IMR-90 (cell line): ENCODE data around the gene CYS1.

Experiments used
- CEBPB ChIP-seq: IDR thresholded peaks from 2 replicates; pipeline ENCODE4 v1.6.1; 2012; ENCODE audit warnings: low read depth, low read length, improper control_type of control experiment
- CHD1 ChIP-seq: IDR thresholded peaks from 2 replicates; pipeline ENCODE4 v1.6.1; 2012; ENCODE audit warnings: low read depth, low read length, improper control_type of control experiment
- ELK1 ChIP-seq: fragments of 150-350 bp; IDR thresholded peaks from 2 replicates; pipeline ENCODE4 v1.6.1; 2016; ENCODE audit warnings: low read depth, mild to moderate bottlenecking, low read length, moderate library complexity, borderline replicate concordance
- FOS ChIP-seq: fragments of 150-350 bp; IDR thresholded peaks from 2 replicates; pipeline ENCODE4 v1.6.1; 2016; ENCODE audit warnings: low read depth, low read length
- MAFK ChIP-seq: IDR thresholded peaks from 2 replicates; pipeline ENCODE4 v1.6.1; 2012; ENCODE audit warnings: low read depth, low read length, improper control_type of control experiment
- MXI1 ChIP-seq: IDR thresholded peaks from 2 replicates; pipeline ENCODE4 v1.6.1; 2012; ENCODE audit warnings: low read depth, mild to moderate bottlenecking, low read length, moderate library complexity, borderline replicate concordance
- NFE2L2 ChIP-seq: fragments of 150-350 bp; IDR thresholded peaks from 2 replicates; pipeline ENCODE4 v1.6.1; 2016; ENCODE audit warnings: low read depth, mild to moderate bottlenecking, low read length
- POLR2A ChIP-seq: IDR thresholded peaks from 2 replicates; pipeline ENCODE4 v1.6.1; 2012; ENCODE audit warnings: mild to moderate bottlenecking, low read depth, low read length
- RAD21 ChIP-seq: IDR thresholded peaks from 2 replicates; pipeline ENCODE4 v1.6.1; 2012; ENCODE audit warnings: low read length, improper control_type of control experiment
- RFX5 ChIP-seq: IDR thresholded peaks from 2 replicates; pipeline ENCODE4 v1.8.0; 2012; ENCODE audit warnings: low read depth, mild to moderate bottlenecking, low read length, moderate library complexity
- USF2 ChIP-seq: fragments of 150-350 bp; IDR thresholded peaks from 2 replicates; pipeline ENCODE4 v1.6.1; 2017; ENCODE audit warnings: mild to moderate bottlenecking, antibody characterized with exemption, low read length, low read depth
- TF ChIP-seq, protein P1 (sequence below): conservative IDR thresholded peaks from 2 replicates; pipeline ENCODE4 v1.5.1; 2012; ENCODE audit warnings: mild to moderate bottlenecking, low read depth, low read length, improper control_type of control experiment

DNA sequence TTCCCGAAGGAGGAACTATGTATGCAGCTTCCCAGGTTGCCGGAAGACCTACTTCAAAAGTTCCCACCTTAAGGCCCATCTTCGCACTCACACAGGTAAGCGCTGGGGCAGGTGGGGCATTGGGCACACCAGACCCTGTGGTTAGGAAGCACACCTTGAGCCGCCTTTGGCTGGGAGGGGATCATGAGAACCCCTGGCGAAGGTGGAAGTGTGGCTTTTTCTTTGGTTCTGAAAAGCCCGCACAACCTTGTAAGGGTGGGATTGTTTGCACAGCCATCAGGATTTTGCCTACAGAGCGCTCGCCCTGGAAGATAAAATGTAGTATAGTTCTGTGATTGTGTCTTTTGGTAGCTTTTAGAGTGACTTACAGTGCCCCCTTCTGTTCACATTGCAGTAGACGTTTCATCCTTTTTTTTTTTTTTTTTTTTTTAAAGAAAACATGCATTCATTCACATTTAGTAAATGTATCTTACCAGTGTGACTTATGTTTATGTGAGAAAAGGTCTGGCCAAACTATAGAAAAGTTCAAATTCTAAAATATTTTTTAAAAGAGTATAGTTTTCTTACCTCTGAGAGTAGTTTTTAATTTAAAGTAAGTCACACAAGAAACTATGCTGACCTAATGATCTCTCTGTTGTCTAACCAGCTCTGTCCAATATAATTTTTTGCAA, 31.6 kb downstream of the CYS1 start:
- TF ChIP-seq POLR2A (no peak), NFE2L2 (no peak), CEBPB (no peak), RFX5 (no peak), FOS (no peak), ELK1 (no peak), MAFK (no peak), USF2 (no peak), CHD1 (no peak), RAD21 (peak; percentile 89), MXI1 (no peak)
- TF ChIP-seq, protein P1, sequence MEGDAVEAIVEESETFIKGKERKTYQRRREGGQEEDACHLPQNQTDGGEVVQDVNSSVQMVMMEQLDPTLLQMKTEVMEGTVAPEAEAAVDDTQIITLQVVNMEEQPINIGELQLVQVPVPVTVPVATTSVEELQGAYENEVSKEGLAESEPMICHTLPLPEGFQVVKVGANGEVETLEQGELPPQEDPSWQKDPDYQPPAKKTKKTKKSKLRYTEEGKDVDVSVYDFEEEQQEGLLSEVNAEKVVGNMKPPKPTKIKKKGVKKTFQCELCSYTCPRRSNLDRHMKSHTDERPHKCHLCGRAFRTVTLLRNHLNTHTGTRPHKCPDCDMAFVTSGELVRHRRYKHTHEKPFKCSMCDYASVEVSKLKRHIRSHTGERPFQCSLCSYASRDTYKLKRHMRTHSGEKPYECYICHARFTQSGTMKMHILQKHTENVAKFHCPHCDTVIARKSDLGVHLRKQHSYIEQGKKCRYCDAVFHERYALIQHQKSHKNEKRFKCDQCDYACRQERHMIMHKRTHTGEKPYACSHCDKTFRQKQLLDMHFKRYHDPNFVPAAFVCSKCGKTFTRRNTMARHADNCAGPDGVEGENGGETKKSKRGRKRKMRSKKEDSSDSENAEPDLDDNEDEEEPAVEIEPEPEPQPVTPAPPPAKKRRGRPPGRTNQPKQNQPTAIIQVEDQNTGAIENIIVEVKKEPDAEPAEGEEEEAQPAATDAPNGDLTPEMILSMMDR = peak; percentile 85
